ENCODE measurements around the gene MAD1L1.

GRCh38 chr7:1851721-1852516 lies 380.8 kb downstream of the MAD1L1 start:
- no peak for TF ChIP-seq GATA3 (IDR thresholded peaks at IDR 0.05; ENCODE audit: low read depth, low read length)
- TF ChIP-seq GATA2 (IDR thresholded peaks at IDR 0.05; ENCODE audit: low read depth, low read length), result no peak
